MCF 10A (cell line): Measurements from ENCODE around the gene RBM5. TPM values are rescaled to one million over a fixed set of nuclear protein-coding genes. Genes with fewer than 3 reads are reported as not detected.

Experiments
- BruUV-seq: library from RNA; stranded (reverse); fragments of 400-500 nt; replicated peaks from 2 replicates; lab custom pipeline; 2021; lab: Mats Ljungman, UMichigan
- CTCF ChIA-PET: fragments of 300-600 bp; sonication (Branson Sonifier 250); formaldehyde crosslinking; extraction: SDS; loops from one replicate; lab custom pipeline; 2021; ENCODE audit warnings: antibody characterized with exemption, inconsistent platforms; lab: Yijun Ruan, JAX
- POLR2A ChIA-PET: fragments of 300-600, 350-650 bp; sonication (Branson Sonifier 250); formaldehyde crosslinking; extraction: SDS; loops from one replicate; lab custom pipeline; 2020; ENCODE audit warnings: antibody characterized with exemption, inconsistent platforms; lab: Yijun Ruan, JAX
- DNase-seq: peaks from one replicate; pipeline ENCODE4 v3.0.0-alpha.2; 2018; ENCODE audit not compliant: unreplicated experiment
- H3K27ac Mint-ChIP-seq: one replicate; pipeline ENCODE4 v1.8.0; 2022; ENCODE audit warnings: mild to moderate bottlenecking, low read depth, mixed read lengths; ENCODE audit not compliant: unreplicated experiment
- H3K27me3 Mint-ChIP-seq: one replicate; pipeline ENCODE4 v1.8.0; 2022; ENCODE audit warnings: mixed read lengths; ENCODE audit not compliant: insufficient read depth, unreplicated experiment
- H3K36me3 Mint-ChIP-seq: one replicate; pipeline ENCODE4 v1.8.0; 2022; ENCODE audit warnings: mild to moderate bottlenecking, moderate library complexity, mixed read lengths; ENCODE audit not compliant: insufficient read depth, unreplicated experiment
- H3K4me1 Mint-ChIP-seq: one replicate; pipeline ENCODE4 v1.8.0; 2022; ENCODE audit warnings: mixed read lengths; ENCODE audit not compliant: insufficient read depth, unreplicated experiment
- H3K4me3 Mint-ChIP-seq: one replicate; pipeline ENCODE4 v1.8.0; 2022; ENCODE audit warnings: mild to moderate bottlenecking, moderate library complexity, mixed read lengths; ENCODE audit not compliant: unreplicated experiment
- H3K9me3 Mint-ChIP-seq: one replicate; pipeline ENCODE4 v1.8.0; 2022; ENCODE audit warnings: mixed read lengths; ENCODE audit not compliant: unreplicated experiment
- CTCF ChIP-seq: fragments of 200-600 bp; IDR thresholded peaks from one replicate; pipeline ENCODE4 v1.8.0; 2022; ENCODE audit warnings: antibody characterized with exemption, mild to moderate bottlenecking; ENCODE audit not compliant: unreplicated experiment
- intact Hi-C: fragments of 100-400 bp; cut with micrococcal nuclease; formaldehyde crosslinking; loops from 2 replicates; pipeline ENCODE4 v1.14.1; 2022
- total RNA-seq: library from RNA; stranded (reverse); gene quantifications from 2 replicates; pipeline ENCODE4 v1.2.3, GENCODE V29; 2022

The RBM5 gene
- total RNA-seq, 1 experiment from 2014 or later = 138 TPM

DNA sequence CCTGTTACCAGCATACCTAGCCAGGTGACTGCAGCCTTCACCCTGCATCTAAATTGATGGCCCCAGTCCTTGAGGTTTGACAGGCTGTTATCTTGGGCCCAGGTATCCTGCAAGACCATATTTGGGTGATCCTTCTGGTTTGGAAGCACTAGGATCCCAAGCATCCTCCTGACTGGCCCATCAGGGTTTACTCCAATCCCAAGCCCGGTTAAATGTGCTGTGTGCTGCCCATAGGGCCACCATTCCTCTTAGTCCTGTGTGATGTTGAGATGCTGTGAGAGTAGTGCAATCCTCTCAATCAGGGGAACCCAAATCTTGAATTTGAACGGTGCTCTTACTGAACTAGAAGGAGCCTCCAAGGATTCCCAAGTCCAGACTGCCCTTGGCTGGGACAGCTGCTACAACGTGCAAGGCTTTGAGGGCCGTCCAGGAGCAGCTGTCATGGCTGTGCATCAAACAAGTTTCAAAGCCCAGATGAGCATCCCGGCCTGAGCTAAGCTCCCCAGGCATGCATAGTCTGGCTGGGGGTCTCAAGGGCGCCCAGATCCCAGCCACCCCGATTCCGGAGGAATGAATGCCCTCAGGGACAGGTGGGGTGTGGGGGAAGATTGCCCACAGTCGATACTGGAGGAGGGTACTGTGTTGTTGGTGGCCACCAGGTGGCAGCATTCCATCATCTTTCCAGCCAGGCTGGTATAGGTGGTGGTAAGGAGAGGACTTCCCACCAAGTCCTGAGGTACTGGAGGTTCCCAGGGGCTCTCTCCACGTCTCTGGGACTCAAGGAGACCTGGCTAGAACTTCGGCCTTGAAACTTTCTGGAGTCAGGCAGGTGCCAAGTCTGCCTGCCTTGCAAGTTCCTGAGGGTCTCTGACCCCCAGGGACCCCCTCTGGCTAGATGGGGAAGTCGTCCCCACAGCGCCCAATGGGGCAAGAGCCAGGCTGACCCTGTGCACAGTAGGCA, 32.6 kb downstream of the RBM5 start:
- BruUV-seq = no TSS peak
- Mint-ChIP-seq H3K36me3 (peaks cover 63% of the 10 kb centered on the region), H3K4me1 (peaks cover 12% of the 10 kb centered on the region), H3K27me3 (no peaks in the 10 kb centered on the region), H3K27ac (no peak overlapping the region), H3K4me3 (no peak overlapping the region), H3K9me3 (no peaks in the 10 kb centered on the region)
- peak; percentile 80 for TF ChIP-seq CTCF
- POLR2A ChIA-PET = interaction anchor here (0.6 to 5.8 kb wide), 20 partner anchors 7 to 318 kb away, joined by 3 to 48 read pairs (median 6); partner anchors contain the start of genes GNAI2, GNAT1 and INKA1
- CTCF ChIA-PET = interaction anchor here (0.6 to 16.6 kb wide), 45 partner anchors 9 to 499 kb away, joined by 3 to 245 read pairs (median 5); partner anchors contain the start of genes GNAT1 and SEMA3B
- DNase-seq = peak; percentile 84
- intact Hi-C loops = loop anchor here (1.0 to 5.0 kb wide), 4 partner anchors 35 to 151 kb away; no protein-coding TSS in a partner anchor

DNA sequence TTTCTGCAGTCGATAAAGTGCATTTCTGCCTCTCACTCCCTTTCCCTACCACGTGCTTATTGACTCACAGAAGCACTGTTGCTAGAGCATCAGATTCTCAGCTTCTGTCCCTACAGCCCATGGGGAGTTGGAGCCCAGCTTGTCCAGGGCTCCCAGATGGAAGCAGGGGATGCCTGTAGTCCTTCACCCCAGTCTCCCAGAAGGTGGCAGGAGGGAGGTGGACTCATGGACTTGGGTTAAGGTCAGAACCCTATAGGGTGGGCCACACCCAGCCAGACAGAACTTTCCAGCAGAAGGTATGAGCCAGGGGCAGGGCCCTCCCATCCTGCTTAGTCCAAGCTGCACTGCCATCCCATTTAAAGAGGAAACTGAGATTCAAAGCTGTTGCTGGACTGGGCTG, 33.4 kb downstream of the RBM5 start:
- DNase-seq = peak; percentile 28
- Mint-ChIP-seq H3K9me3 (no peaks in the 10 kb centered on the region), H3K36me3 (peaks cover 56% of the 10 kb centered on the region), H3K4me3 (no peak overlapping the region), H3K4me1 (peaks cover 15% of the 10 kb centered on the region), H3K27me3 (no peaks in the 10 kb centered on the region), H3K27ac (no peak overlapping the region)
- ChIA-PET POLR2A (interaction anchor here (0.6 to 5.8 kb wide), 16 partner anchors 8 to 148 kb away, joined by 3 to 48 read pairs (median 4); partner anchors contain the start of gene GNAT1), CTCF (interaction anchor here (0.6 to 16.6 kb wide), 26 partner anchors 9 to 499 kb away, joined by 3 to 245 read pairs (median 6); partner anchors contain the start of gene GNAT1)
- intact Hi-C loops = loop anchor here (5.0 kb wide), 1 partner anchor 150 kb away; no protein-coding TSS in a partner anchor
- no TSS peak for BruUV-seq
- no peak for TF ChIP-seq CTCF

DNA sequence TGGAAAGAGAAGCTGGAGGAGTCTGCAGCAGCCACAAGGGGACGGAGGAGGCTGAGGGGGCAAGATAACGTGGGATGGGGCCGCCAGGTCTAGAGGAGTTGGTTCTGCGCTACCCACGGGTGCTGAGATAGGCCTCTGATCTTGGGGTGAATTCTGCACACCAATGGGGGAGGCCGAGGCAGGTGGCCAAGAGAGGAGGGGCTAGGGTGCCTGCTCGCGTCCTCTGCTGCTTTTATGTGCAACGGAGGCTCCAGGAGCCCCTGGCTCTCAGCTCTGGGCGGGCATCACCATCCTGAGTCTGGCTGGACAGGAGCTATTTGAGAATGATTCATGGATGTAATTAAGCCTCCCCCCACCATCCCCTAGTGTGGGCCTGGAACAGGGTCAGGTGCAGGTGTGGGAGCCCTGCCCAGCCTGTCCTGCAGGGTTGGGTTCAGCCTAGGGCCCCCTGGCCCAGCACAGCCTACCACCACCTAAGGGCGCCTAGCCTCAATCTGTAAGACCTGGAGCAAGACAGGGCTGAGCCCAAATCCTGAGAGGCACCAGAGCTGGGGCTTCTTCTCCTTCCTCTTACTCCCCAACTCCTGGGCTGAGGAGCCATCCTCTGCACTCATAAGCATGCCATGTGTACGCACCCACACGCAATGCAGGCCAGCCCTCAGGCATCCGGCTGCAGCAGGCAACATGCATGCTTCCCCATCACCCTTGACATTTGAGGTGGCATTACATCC, 34.1 kb downstream of the RBM5 start:
- DNase-seq = no peak
- Mint-ChIP-seq H3K27ac (no peak overlapping the region), H3K4me1 (peaks cover 15% of the 10 kb centered on the region), H3K4me3 (no peak overlapping the region), H3K9me3 (no peaks in the 10 kb centered on the region), H3K36me3 (peaks cover 48% of the 10 kb centered on the region), H3K27me3 (no peaks in the 10 kb centered on the region)
- intact Hi-C loops = loop anchor here (5.0 kb wide), 1 partner anchor 149 kb away; no protein-coding TSS in a partner anchor
- ChIA-PET CTCF (interaction anchor here (0.6 to 16.6 kb wide), 24 partner anchors 8 to 162 kb away, joined by 3 to 245 read pairs (median 6); partner anchors contain the start of gene GNAT1), POLR2A (interaction anchor here (0.6 to 5.8 kb wide), 14 partner anchors 9 to 124 kb away, joined by 3 to 48 read pairs (median 5); partner anchors contain the start of gene GNAT1)
- no peak for TF ChIP-seq CTCF
- BruUV-seq = no TSS peak
